DND-41 (cell line): ENCODE results near the gene TRHDE.

Experiments
- EZH2 ChIP-seq: IDR thresholded peaks from 3 replicates; pipeline ENCODE4 v1.6.1; 2012; ENCODE audit warnings: borderline replicate concordance, low read depth, mild to moderate bottlenecking, moderate library complexity, low read length, inconsistent platforms; ENCODE audit not compliant: severe bottlenecking
- TF ChIP-seq, protein P1 (sequence below): IDR thresholded peaks from 2 replicates; pipeline ENCODE4 v1.5.1; 2012; ENCODE audit warnings: borderline replicate concordance, low read length, moderate library complexity, mild to moderate bottlenecking; ENCODE audit not compliant: poor library complexity, severe bottlenecking; ENCODE audit errors: extremely low read depth

DNA sequence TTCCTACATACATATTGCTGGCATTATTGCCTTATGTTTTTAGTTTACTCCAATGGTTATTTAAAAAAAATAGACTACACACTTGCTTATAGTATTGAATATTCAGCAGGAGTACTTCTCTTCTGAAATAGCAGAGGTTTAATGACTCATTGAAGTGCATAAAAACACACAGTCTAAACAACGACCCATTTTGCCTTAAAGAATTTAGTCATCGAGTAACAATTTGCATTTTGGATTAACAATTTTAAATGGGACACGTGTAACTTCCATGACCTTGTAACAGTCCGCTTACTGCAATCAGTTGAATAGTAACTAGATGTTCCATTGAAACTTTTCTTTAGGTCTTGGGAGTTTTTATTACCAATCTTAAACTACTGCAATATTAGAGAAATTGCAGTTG is 9.0 kb downstream of the TRHDE start:
- TF ChIP-seq, protein P1, sequence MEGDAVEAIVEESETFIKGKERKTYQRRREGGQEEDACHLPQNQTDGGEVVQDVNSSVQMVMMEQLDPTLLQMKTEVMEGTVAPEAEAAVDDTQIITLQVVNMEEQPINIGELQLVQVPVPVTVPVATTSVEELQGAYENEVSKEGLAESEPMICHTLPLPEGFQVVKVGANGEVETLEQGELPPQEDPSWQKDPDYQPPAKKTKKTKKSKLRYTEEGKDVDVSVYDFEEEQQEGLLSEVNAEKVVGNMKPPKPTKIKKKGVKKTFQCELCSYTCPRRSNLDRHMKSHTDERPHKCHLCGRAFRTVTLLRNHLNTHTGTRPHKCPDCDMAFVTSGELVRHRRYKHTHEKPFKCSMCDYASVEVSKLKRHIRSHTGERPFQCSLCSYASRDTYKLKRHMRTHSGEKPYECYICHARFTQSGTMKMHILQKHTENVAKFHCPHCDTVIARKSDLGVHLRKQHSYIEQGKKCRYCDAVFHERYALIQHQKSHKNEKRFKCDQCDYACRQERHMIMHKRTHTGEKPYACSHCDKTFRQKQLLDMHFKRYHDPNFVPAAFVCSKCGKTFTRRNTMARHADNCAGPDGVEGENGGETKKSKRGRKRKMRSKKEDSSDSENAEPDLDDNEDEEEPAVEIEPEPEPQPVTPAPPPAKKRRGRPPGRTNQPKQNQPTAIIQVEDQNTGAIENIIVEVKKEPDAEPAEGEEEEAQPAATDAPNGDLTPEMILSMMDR: no peak
- no peak for TF ChIP-seq EZH2
